Mesodermal cell (in vitro differentiated cells): ENCODE data around the gene FAM219B.
A peak's percentile ranks its signal among the peaks of the same experiment; 100 is the strongest.
"Not testable (repeated sequence)": the region's sequence is repeated elsewhere in the genome, so short reads cannot be mapped to it uniquely, and the experiment has no call there.

Experiments
- H3K27ac ChIP-seq: 2 replicates; pipeline ENCODE4 v1.7.0; 2013; ENCODE audit warnings: mild to moderate bottlenecking, low read depth, low read length, moderate library complexity; ENCODE audit not compliant: severe bottlenecking
- H3K36me3 ChIP-seq: 2 replicates; pipeline ENCODE4 v1.7.1; 2013; ENCODE audit warnings: mild to moderate bottlenecking, low read length, moderate library complexity; ENCODE audit not compliant: control insufficient read depth, insufficient read depth
- H3K4me1 ChIP-seq: one replicate; pipeline ENCODE4 v1.7.1; 2013; ENCODE audit warnings: mild to moderate bottlenecking, low read length; ENCODE audit not compliant: insufficient read depth, control insufficient read depth, poor library complexity, severe bottlenecking
- H3K4me3 ChIP-seq: 2 replicates; pipeline ENCODE4 v1.7.0; 2013; ENCODE audit warnings: low read length, control low read depth, mild to moderate bottlenecking; ENCODE audit not compliant: insufficient read depth, poor library complexity, severe bottlenecking; ENCODE audit errors: extremely low read depth
- H3K9me3 ChIP-seq: 2 replicates; pipeline ENCODE4 v1.7.1; 2013; ENCODE audit warnings: mild to moderate bottlenecking, low read length, moderate library complexity; ENCODE audit not compliant: control insufficient read depth
- WGBS, 2 experiments: methylation state at CpG; one replicate each; pipeline ENCODE4 v1.1.5; 2013; ENCODE audit warnings: missing lambda C conversion rate in 2 of 2; ENCODE audit not compliant: insufficient coverage in 2 of 2; 5-methylcytosine and 5-hydroxymethylcytosine counted together

Gene FAM219B

DNA sequence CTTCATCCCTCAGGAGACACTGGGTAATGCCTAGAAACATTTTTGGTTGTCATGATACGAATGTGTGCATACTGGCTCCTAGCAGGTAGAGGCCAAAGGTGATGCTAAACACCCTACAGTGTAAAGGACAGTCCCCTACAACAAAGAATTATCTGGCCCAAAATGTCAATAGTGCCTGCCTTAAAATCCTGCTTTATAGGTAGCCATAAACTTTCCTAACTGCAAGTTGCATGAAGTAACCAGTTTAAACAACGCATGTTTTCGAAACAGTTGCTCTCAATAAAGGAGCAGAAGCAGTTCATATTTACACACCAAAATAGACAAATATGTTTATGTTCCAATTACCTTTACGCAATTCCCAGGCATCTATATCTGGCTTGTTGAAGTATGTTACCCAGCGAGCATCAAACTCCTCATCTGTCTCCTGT lies 22.1 kb upstream of the FAM219B start:
- Histone ChIP-seq H3K36me3 (peaks cover 78% of the 10 kb centered on the region), H3K4me3 (no peak overlapping the region), H3K27ac (no peak overlapping the region), H3K9me3 (no peaks in the 10 kb centered on the region), H3K4me1 (no peaks in the 10 kb centered on the region)
- 100% methylated on average over 1 to 3 of the region's 5 CpGs for WGBS, 2 experiments

DNA sequence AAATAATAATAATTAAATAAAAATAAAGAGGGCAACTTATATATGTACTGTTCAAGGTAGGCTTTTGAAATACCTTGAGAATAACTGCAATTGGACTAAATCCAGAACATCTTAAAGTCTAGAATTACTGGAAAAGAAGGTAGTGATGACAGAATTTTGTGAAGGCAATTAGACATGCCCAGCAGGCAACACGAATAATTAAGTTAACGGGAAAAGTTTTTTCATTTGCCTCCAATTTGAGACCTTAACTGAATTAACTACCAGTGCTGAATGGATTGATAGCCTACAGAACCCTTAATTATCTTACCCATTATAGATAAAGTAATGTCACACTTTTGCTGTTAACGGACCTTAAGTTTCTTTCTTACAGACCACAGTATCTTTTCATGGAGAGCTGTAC lies 17.9 kb upstream of the FAM219B start:
- WGBS, 2 experiments: 100% methylated on average over 2 of the region's 3 CpGs; no CpG with 5 or more reads in 1 of the 2 experiments
- no peak overlapping the region for H3K4me3 ChIP-seq

DNA sequence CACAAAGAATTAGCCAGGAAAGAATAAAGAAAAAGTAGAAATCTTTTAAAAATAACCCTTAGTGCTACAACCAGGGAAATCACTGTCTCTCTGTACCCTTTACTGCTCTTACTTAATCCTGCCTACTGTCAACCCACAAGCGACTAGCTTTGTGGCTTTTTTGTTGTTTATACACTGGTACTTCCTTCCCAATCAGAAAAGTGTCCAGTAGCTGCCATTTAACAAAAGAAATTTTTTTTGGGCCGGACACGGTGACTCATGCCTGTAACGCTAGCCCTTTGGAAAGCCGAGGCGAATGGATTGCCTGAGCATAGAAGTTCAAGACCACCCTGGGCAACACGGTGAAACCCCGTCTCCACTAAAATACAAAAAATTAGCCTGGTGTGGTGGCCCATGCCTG lies 13.8 kb upstream of the FAM219B start:
- no peaks in the 10 kb centered on the region for H3K9me3 ChIP-seq
- peaks cover 4% of the 10 kb centered on the region for H3K4me1 ChIP-seq
- H3K27ac ChIP-seq: no peak overlapping the region
- H3K4me3 ChIP-seq: no peak overlapping the region
- peaks cover 98% of the 10 kb centered on the region for H3K36me3 ChIP-seq
- 96 to 97% methylated on average over 7 to 8 of the region's 8 CpGs for WGBS, 2 experiments

More for the DNA sequence above, 17.9 kb upstream of the FAM219B start:
- Histone ChIP-seq H3K4me1 (peaks cover 4% of the 10 kb centered on the region), H3K9me3 (no peaks in the 10 kb centered on the region), H3K27ac (no peak overlapping the region), H3K36me3 (peaks cover 92% of the 10 kb centered on the region)

DNA sequence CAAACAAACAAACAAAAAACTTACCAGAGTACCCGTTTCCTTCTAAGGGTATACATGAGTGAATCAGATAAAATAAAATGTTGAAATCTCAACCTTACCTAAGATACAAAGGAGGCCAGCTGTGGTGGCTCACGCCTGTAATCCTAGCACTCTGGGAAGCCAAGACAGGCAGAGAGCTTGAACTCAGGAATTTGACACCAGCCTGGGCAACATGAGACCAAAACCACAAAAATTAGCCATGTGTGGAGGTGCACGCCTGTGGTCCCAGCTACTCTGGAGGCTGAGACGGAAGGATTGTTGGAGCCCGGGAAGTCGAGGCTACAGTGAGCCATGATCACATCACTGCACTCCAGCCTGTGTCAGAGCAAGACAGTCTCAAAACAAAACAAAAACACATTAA lies 11.0 kb upstream of the FAM219B start:
- no peak overlapping the region for H3K4me3 ChIP-seq
- no peak overlapping the region for H3K27ac ChIP-seq
- H3K9me3 ChIP-seq: no peaks in the 10 kb centered on the region
- peaks cover 4% of the 10 kb centered on the region for H3K4me1 ChIP-seq
- H3K36me3 ChIP-seq: peaks cover 95% of the 10 kb centered on the region
- 94 to 98% methylated on average over 3 to 5 of the region's 6 CpGs for WGBS, 2 experiments

DNA sequence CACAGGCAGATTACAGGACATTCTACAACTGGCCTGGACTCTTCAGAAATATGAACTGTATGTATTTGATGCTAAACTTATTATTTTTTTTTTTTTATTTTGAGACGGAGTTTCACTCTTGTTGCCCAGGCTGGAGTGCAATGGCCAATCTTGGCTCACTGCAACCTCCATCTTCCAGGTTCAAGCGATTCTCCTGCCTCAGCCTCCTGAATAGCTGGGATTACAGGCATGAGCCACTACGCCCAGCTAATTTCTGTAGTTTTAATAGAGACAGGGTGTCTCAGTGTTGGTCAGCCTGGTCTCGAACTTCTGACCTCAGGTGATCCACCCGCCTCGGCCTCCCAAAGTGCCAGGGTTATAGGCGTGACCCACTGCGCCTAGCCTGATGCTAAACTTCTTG lies 7.1 kb upstream of the FAM219B start:
- 89 to 99% methylated on average over 5 to 6 of the region's 8 CpGs for WGBS, 2 experiments

DNA sequence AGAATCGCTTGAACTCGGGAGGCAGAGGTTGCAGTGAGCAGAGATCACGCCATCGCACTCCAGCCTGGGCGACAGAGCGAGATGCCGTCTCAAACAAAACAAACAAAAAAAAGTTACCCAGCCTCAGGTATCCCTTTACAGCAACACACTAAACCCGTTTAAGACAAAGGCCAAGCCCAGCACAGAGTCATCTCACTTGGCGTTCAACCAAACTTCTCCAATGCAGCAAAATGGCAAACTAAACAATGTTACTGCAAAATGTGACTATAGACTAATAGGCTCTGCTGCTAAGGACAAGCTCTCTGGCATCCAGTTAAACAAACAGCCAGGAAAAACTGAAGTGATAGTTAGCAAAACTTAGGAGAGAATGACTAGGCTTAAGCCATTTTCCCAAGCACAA lies 6.4 kb upstream of the FAM219B start:
- Histone ChIP-seq H3K4me3 (no peak overlapping the region), H3K36me3 (peaks cover 78% of the 10 kb centered on the region), H3K27ac (no peak overlapping the region), H3K4me1 (no peaks in the 10 kb centered on the region), H3K9me3 (no peaks in the 10 kb centered on the region)
- WGBS, 2 experiments: 98% methylated on average over 8 to 9 of the region's 9 CpGs

More for the DNA sequence above, 7.1 kb upstream of the FAM219B start:
- H3K9me3 ChIP-seq, H3K4me1 ChIP-seq, H3K4me3 ChIP-seq, H3K27ac ChIP-seq: not testable (repeated sequence)
- peaks cover 82% of the 10 kb centered on the region for H3K36me3 ChIP-seq

DNA sequence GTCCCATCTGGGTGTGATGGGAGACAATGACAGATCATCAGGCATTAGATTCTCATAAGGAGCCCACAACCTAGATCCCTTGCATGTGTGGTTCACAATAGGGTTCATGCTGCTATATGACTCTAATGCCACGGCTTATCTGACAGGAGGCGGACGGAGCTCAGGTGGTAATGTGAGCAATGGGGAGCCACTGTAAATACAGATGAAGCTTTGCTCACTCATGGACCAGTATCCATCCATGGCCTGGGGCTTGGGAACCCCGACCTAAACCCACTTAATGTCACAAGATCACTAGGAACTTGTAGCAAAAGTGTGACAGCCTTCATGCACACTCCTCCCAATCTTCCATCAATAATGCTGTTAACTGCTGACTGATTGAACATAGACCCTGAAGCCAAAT lies 2.0 kb upstream of the FAM219B start:
- Histone ChIP-seq H3K27ac (no peak overlapping the region), H3K4me3 (no peak overlapping the region), H3K9me3 (no peaks in the 10 kb centered on the region), H3K36me3 (peaks cover 51% of the 10 kb centered on the region), H3K4me1 (peaks cover 17% of the 10 kb centered on the region)
- WGBS, 2 experiments: 92 to 100% methylated on average over 4 of the region's 4 CpGs

DNA sequence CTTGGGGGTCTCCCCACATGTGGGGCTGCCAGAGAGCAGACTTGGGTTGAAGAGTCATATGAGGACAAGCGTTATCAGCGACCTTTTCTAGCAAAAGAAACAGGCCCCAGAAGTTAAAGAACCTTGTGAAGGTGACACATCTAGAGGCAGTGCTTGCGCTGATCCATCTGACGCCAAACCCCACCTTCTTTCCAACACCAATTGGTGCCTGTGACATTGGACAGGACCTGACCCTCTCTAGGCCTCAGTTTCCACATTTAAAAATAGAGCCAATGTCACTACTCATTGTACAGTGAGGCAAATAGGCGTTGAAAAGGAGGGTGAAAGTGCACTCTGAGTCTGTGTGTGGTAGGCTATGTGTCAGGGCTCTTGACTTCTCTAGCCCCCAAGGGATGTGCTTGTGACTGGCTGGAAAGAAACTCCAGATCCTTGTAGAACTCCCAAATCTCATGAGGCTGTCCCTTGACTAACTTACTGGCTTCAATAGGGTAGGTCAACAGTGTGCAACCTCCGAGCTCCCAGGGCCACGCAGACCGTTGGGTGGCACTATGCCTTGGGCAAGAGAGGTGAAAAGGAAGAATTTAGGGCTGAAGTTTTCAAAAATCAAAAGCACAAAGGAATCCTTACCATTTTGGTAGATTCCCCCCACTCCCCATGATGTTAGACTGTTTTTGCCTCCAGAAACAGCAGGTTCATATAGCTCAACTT lies 666 bp upstream of the FAM219B start:
- peaks cover 54% of the 10 kb centered on the region for H3K36me3 ChIP-seq
- peak overlapping the region; percentile 98 for H3K4me3 ChIP-seq
- H3K4me1 ChIP-seq: peaks cover 17% of the 10 kb centered on the region
- WGBS, 2 experiments: 58 to 86% methylated on average over 5 of the region's 8 CpGs
- peak overlapping the region; percentile 23 for H3K27ac ChIP-seq
- no peaks in the 10 kb centered on the region for H3K9me3 ChIP-seq

DNA sequence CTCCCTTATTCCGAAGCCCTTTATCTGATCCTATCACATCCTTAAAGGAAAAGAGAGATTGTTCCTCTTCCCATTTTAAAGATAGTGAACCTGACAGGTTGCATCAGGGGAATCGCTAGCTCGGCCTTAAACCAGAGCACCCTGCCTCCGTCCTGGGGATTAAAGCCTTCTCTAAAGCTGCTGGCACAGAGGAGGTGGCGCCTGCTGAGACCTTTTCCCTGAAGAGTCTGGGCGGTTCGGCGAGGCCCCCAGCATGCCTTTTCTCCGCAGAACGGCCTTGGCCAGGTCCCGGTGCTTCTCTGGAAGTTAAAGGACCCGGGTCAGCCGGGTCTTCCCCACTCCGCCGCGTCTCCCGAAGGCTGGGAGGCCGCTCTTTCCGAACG lies 593 bp downstream of the FAM219B start:
- Histone ChIP-seq H3K9me3 (no peaks in the 10 kb centered on the region), H3K27ac (peak overlapping the region; percentile 80), H3K4me3 (peak overlapping the region; percentile 98), H3K36me3 (peaks cover 57% of the 10 kb centered on the region), H3K4me1 (peaks cover 17% of the 10 kb centered on the region)
- 1 to 2% methylated on average over 17 to 19 of the region's 20 CpGs for WGBS, 2 experiments

DNA sequence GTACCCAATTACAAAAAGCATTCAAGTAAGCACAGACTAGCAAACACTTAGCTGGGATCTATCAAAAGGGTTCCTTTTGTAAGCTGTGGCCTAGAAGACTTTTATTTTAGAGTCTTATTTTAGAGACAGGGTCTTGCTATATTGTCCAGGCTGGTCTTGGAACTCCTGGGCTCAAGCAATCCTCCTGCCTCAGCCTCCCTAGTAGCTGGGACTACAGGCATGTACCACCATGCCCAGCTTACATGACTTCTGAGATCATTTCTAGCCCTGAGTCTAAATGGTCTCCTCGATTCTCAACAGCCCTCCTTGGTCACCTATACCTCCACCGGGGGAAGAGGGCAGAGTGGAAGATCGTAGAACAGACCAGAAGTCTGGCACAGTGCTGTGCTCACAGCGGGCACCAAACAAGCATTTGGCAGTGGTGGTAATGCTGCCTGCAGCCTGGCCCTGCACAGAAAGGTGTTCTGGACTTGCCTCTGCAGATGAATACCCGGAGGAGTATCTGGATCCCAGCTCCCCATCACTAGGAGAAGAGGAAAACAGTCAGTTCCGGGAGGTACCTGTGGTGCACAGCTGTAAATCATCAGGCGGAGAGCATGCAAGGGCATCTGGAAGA lies 2.4 kb downstream of the FAM219B start:
- no peak overlapping the region for H3K27ac ChIP-seq
- H3K4me1 ChIP-seq: peaks cover 17% of the 10 kb centered on the region
- peaks cover 63% of the 10 kb centered on the region for H3K36me3 ChIP-seq
- H3K4me3 ChIP-seq: peak overlapping the region; percentile 1
- no peaks in the 10 kb centered on the region for H3K9me3 ChIP-seq
- 93 to 95% methylated on average over 5 to 7 of the region's 7 CpGs for whole genome bisulfite sequencing, 2 experiments

DNA sequence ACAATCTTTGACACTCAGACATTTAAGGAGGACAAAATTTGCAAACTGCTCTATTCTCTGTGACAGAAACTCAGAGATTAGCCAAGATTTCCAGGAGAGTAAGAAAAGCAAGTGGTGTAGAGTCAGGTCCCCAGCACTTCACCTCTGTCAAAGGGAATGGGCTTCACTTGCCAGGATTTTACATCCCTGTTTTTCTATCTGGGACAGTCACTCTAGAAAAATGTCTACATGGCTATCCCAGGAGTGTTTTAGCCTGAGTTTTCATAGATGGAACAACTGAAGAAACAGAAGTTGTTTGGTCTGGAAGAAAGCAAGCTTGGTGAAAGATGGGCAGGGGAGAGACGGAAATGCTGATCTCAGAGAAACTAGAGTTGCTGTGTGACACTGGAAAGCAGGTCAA lies 3.0 kb downstream of the FAM219B start:
- no peak overlapping the region for H3K4me3 ChIP-seq
- H3K36me3 ChIP-seq: peaks cover 66% of the 10 kb centered on the region
- no peak overlapping the region for H3K27ac ChIP-seq
- H3K9me3 ChIP-seq: no peaks in the 10 kb centered on the region
- WGBS, 2 experiments: 100% methylated on average over 1 of the region's 1 CpG
- peaks cover 17% of the 10 kb centered on the region for H3K4me1 ChIP-seq
